GM21825 (cell line): ENCODE measurements around the gene ATL2.

Experiments used
- ATAC-seq: cut with Tn5 transposase; IDR thresholded peaks from one replicate; pipeline ENCODE4 v1.9.1; 2021; ENCODE audit warnings: mild to moderate bottlenecking, moderate library complexity; ENCODE audit not compliant: unreplicated experiment

Gene ATL2

GRCh38 chr2:38255211-38255610 lies 121.9 kb downstream of the ATL2 start:
- no peak for ATAC-seq

GRCh38 chr2:38254796-38255195 lies 122.3 kb downstream of the ATL2 start:
- ATAC-seq = no peak

- no peak for ATAC-seq
These were observed 125.1 kb downstream of the ATL2 start for GRCh38 chr2:38251940-38252339.

- ATAC-seq = no peak
These were observed 128.4 kb downstream of the ATL2 start for GRCh38 chr2:38248707-38249106.

- no peak for ATAC-seq
These were observed 128.8 kb downstream of the ATL2 start for GRCh38 chr2:38248255-38248654.

GRCh38 chr2:38246105-38246504 lies 131.0 kb downstream of the ATL2 start:
- ATAC-seq = no peak

- no peak for ATAC-seq
These were observed 131.9 kb downstream of the ATL2 start for GRCh38 chr2:38245114-38245641.

GRCh38 chr2:38244301-38244700 lies 132.8 kb downstream of the ATL2 start:
- no peak for ATAC-seq
